Neuronal stem cell (in vitro differentiated cells): ENCODE results near the gene PCBD1.
"Not testable (repeated sequence)": the region's sequence is repeated elsewhere in the genome, so short reads cannot be mapped to it uniquely, and the experiment has no call there.

ENCODE experiments used
- DNase-seq: peaks from one replicate; pipeline ENCODE4 v3.0.0-alpha.2; 2013; ENCODE audit warnings: low spot score
- H2AFZ ChIP-seq: one replicate; pipeline ENCODE4 v1.6.1; 2013; ENCODE audit warnings: mild to moderate bottlenecking, low read length, inconsistent platforms
- H2AK5ac ChIP-seq: 2 replicates; pipeline ENCODE4 v1.6.1; 2013; ENCODE audit warnings: low read depth, mild to moderate bottlenecking, inconsistent platforms, low read length, moderate library complexity, mixed read lengths
- H2BK120ac ChIP-seq: 2 replicates; pipeline ENCODE4 v1.6.1; 2013; ENCODE audit warnings: low read depth, mild to moderate bottlenecking, inconsistent platforms, low read length, moderate library complexity, mixed read lengths
- H2BK12ac ChIP-seq: one replicate; pipeline ENCODE4 v1.6.1; 2013; ENCODE audit warnings: low read length, inconsistent platforms
- H2BK15ac ChIP-seq: 2 replicates; pipeline ENCODE4 v1.6.1; 2013; ENCODE audit warnings: mild to moderate bottlenecking, low read length, inconsistent platforms, mixed read lengths
- H2BK5ac ChIP-seq: one replicate; pipeline ENCODE4 v1.6.1; 2013; ENCODE audit warnings: inconsistent platforms, mild to moderate bottlenecking, low read length, moderate library complexity
- H3K14ac ChIP-seq: one replicate; pipeline ENCODE4 v1.6.1; 2013; ENCODE audit warnings: low read length, inconsistent platforms
- H3K18ac ChIP-seq: 2 replicates; pipeline ENCODE4 v1.6.1; 2013; ENCODE audit warnings: low read length, inconsistent platforms
- H3K23ac ChIP-seq: 2 replicates; pipeline ENCODE4 v1.6.1; 2013; ENCODE audit warnings: low read depth, mild to moderate bottlenecking, mixed read lengths, low read length, inconsistent platforms; ENCODE audit not compliant: poor library complexity
- H3K27ac ChIP-seq: replicated peaks from 3 replicates; pipeline ENCODE4 v1.5.1; 2013; ENCODE audit warnings: low read length, inconsistent platforms
- H3K27me3 ChIP-seq, 3 experiments: 2 replicates each; pipeline ENCODE4 v1.6.1; 2013; ENCODE audit warnings: low read length in 3 of 3, mild to moderate bottlenecking in 2 of 3, inconsistent platforms in 1 of 3, low read depth in 1 of 3, mixed read lengths in 1 of 3, moderate library complexity in 1 of 3; ENCODE audit not compliant: control insufficient read depth in 3 of 3, insufficient read depth in 3 of 3
- H3K36me3 ChIP-seq, 2 donors: replicated peaks in 1 of 2; 2 replicates each; pipeline ENCODE4 v1.6.1; 2013; ENCODE audit warnings: low read length in 2 of 2; ENCODE audit not compliant: control insufficient read depth in 2 of 2, insufficient read depth in 2 of 2
- H3K4ac ChIP-seq: 2 replicates; pipeline ENCODE4 v1.6.1; 2013; ENCODE audit warnings: inconsistent platforms, mild to moderate bottlenecking, low read length, moderate library complexity
- H3K4me1 ChIP-seq, 2 donors: 1 replicate in 1 of 2; 2 replicates in 1 of 2; pipeline ENCODE4 v1.6.1; 2013; ENCODE audit warnings: low read length in 2 of 2, low read depth in 1 of 2; ENCODE audit not compliant: control insufficient read depth in 2 of 2, insufficient read depth in 1 of 2
- H3K4me2 ChIP-seq: one replicate; pipeline ENCODE4 v1.6.1; 2013; ENCODE audit warnings: mild to moderate bottlenecking, low read length, inconsistent platforms; ENCODE audit not compliant: insufficient read depth, poor library complexity, severe bottlenecking
- H3K4me3 ChIP-seq, 2 donors: 2 replicates each; pipeline ENCODE4 v1.5.1; 2013; ENCODE audit warnings: low read length in 2 of 2, mild to moderate bottlenecking in 2 of 2, inconsistent platforms in 1 of 2, moderate library complexity in 1 of 2
- H3K79me1 ChIP-seq: one replicate; pipeline ENCODE4 v1.6.1; 2013; ENCODE audit warnings: low read depth, mild to moderate bottlenecking, inconsistent platforms, low read length, moderate library complexity
- H3K9ac ChIP-seq: one replicate; pipeline ENCODE4 v1.6.1; 2013; ENCODE audit warnings: mild to moderate bottlenecking, low read depth, low read length, inconsistent platforms; ENCODE audit not compliant: poor library complexity
- H3K9me3 ChIP-seq, 2 donors: replicated peaks in 1 of 2; 2 replicates each; pipeline versions ENCODE3 to v1.6.1; 2013; ENCODE audit warnings: low read length in 2 of 2, mild to moderate bottlenecking in 2 of 2, inconsistent platforms in 1 of 2, low read depth in 1 of 2, mixed read lengths in 1 of 2, moderate library complexity in 1 of 2; ENCODE audit not compliant: control insufficient read depth in 2 of 2, insufficient read depth in 1 of 2
- H4K8ac ChIP-seq: one replicate; pipeline ENCODE4 v1.6.1; 2013; ENCODE audit warnings: low read depth, mild to moderate bottlenecking, inconsistent platforms, low read length, moderate library complexity
- H4K91ac ChIP-seq: one replicate; pipeline ENCODE4 v1.6.1; 2013; ENCODE audit warnings: low read length, low read depth, mild to moderate bottlenecking, inconsistent platforms; ENCODE audit not compliant: poor library complexity
- WGBS, 2 donors: extraction: QIAGEN DNeasy Blood & Tissue Kit; methylation state at CpG; one replicate each; pipeline ENCODE4 v1.1.7; 2013; ENCODE audit warnings: missing lambda C conversion rate in 2 of 2, mixed read lengths in 1 of 2; ENCODE audit not compliant: insufficient read length in 2 of 2, insufficient replicate concordance in 1 of 2; ENCODE audit errors: extremely low coverage in 2 of 2; 5-methylcytosine and 5-hydroxymethylcytosine counted together

Gene PCBD1

DNA sequence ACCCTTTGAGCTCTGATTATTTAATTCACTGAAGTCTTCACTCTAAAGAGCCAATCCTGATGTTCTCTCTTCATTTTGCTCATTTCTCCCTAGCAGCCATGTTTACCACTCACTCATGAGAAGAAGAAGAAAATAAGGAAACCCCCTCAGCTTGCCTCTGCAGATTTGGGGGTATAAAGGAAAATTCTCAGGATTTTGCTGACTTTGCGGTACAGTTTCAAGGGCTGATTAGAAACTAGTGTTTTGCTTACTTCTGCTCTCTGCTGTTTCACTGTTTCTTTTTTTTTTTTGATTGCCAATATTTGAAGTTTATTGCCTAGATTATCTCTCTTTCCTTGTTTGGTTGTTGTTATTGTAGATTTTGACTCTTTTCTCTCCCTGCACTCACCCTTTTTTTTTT is 23.4 kb downstream of the PCBD1 start:
- Histone ChIP-seq H3K27me3 (no peaks in the 10 kb centered on the region), H3K36me3 (peaks cover 8 to 85% of the 10 kb centered on the region in 2 donors), H3K14ac (no peak overlapping the region), H2AK5ac (no peak overlapping the region), H3K4me1 (peaks cover 0 to 3% of the 10 kb centered on the region in 2 donors), H3K79me1 (no peaks in the 10 kb centered on the region), H3K4me2 (no peak overlapping the region), H3K27ac (no peak overlapping the region), H2BK12ac (no peak overlapping the region), H4K91ac (no peak overlapping the region), H3K23ac (no peak overlapping the region), H2AFZ (no peak overlapping the region), H3K18ac (no peak overlapping the region), H2BK5ac (no peak overlapping the region), H2BK15ac (no peak overlapping the region), H3K4me3 (no peak overlapping the region), H3K9ac (no peak overlapping the region), H3K4ac (no peak overlapping the region), H4K8ac (no peak overlapping the region), H3K9me3 (no peaks in the 10 kb centered on the region), H2BK120ac (no peak overlapping the region)
- DNase-seq = no peak
- WGBS, 2 donors = no CpG with 5 or more reads among the region's 1 CpG

DNA sequence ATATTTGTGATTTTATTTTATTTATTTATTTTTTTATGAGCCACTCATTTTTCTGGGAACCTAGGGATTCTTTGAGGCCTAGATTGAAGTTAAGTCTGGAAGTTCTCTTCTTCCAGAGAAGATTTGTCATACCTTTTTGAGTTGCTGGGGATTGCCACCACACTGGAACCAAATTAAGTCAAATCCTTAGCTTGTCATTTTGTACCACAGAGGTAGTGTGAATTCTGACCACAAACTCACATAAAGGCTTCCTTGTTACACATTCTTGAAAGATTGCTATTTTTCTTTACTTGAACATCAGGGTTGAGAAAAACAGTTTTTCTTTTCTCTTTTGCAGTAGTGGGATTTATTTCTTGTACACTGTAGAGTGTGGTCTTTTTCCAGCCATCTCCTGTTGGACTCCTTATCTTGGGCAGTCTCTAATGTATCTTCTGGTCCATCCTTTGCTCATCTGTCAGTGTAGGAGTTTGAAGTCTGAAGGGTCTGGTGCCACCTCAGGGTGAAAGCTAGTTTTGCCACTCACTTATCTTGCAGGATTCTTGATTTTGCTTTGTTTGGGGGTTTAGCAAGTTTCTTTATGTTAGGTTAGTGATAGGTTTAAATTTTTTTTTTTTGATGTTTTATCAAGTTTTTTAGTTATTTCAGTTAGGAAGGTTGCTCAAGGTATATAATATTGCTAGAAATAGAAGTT is 24.8 kb downstream of the PCBD1 start:
- Histone ChIP-seq H3K9me3 (no peaks in the 10 kb centered on the region), H3K4me2 (no peak overlapping the region), H3K23ac (no peak overlapping the region), H4K91ac (no peak overlapping the region), H4K8ac (no peak overlapping the region), H2BK12ac (no peak overlapping the region), H3K27me3 (no peaks in the 10 kb centered on the region), H3K36me3 (peaks cover 11 to 85% of the 10 kb centered on the region in 2 donors), H3K79me1 (no peaks in the 10 kb centered on the region), H3K4me3 (no peak overlapping the region), H3K4ac (no peak overlapping the region), H3K4me1 (peaks cover 0 to 3% of the 10 kb centered on the region in 2 donors), H3K14ac (no peak overlapping the region), H2BK120ac (no peak overlapping the region), H3K27ac (no peak overlapping the region), H3K18ac (no peak overlapping the region), H2BK5ac (no peak overlapping the region), H3K9ac (no peak overlapping the region), H2AFZ (no peak overlapping the region), H2AK5ac (no peak overlapping the region), H2BK15ac (no peak overlapping the region)
- no peak for DNase-seq

DNA sequence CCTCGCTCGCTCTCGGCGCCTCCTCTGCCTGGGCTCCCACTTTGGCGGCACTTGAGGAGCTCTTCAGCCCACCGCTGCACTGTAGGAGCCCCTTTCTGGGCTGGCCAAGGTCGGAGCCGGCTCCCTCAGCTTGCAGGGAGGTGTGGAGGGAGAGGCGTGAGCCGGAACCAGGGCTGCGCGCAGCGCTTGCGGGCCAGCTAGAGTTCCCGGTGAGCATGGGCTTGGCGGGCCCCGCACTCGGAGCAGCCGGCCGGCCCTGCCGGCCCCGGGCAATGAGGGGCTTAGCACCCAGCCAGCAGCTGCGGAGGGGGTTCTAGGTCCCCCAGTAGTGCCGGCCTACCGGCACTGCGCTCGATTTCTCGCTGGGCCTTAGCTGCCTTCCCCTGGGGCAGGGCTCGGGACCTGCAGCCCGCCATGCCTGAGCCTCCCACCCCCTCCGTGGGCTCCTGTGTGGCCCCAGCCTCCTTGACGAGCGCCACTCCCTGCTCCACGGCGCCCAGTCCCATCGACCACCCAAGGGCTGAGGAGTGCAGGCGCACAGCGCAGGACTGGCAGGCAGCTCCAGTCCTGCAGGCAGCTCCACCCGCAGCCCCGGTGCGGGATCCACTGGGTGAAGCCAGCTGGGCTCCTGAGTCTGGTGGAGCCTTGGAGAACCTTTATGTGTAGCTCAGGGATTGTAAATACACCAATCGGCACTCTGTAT is 26.7 kb downstream of the PCBD1 start:
- not testable (repeated sequence) for H2AK5ac ChIP-seq, H3K14ac ChIP-seq, H4K91ac ChIP-seq, H2BK15ac ChIP-seq, H3K79me1 ChIP-seq, H3K9me3 ChIP-seq, H3K27ac ChIP-seq, H3K4me1 ChIP-seq, H2BK5ac ChIP-seq, H2BK120ac ChIP-seq, H3K4me3 ChIP-seq, DNase-seq, H3K4ac ChIP-seq, H3K23ac ChIP-seq, H3K4me2 ChIP-seq, H2AFZ ChIP-seq, H3K9ac ChIP-seq, H3K27me3 ChIP-seq, H2BK12ac ChIP-seq, H4K8ac ChIP-seq, H3K18ac ChIP-seq
- peaks cover 14 to 92% of the 10 kb centered on the region in 2 donors for H3K36me3 ChIP-seq
- WGBS, 2 donors = no CpG with 5 or more reads among the region's 42 CpGs

DNA sequence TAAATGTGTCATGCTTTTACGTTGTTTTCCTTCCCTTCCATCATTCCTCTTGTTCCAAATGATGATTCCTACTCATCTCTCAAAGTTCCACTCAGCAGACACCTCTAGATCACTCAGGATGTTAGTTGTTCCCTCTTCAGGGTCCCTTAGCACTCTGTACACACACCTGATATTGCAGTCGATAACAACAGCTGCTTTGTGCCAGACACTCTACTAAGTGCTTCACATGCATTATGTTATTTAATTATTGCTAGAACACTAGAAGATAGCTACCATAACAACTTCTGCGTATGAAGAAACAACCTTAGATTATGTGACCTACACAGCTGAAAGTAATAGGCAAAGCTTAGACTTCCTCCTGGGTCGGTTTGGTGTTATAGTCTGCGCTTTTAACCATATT is 29.6 kb downstream of the PCBD1 start:
- no peaks in the 10 kb centered on the region for H3K4me1 ChIP-seq
- H3K9ac ChIP-seq = no peak overlapping the region
- no peak for DNase-seq
- H3K4ac ChIP-seq = no peak overlapping the region
- peaks cover 16 to 94% of the 10 kb centered on the region in 2 donors for H3K36me3 ChIP-seq
- H3K4me3 ChIP-seq = no peak overlapping the region
- no peak overlapping the region for H3K4me2 ChIP-seq
- H2AFZ ChIP-seq = no peak overlapping the region
- no peak overlapping the region for H3K18ac ChIP-seq
- no peak overlapping the region for H2BK120ac ChIP-seq
- no peaks in the 10 kb centered on the region for H3K79me1 ChIP-seq
- H2BK12ac ChIP-seq = no peak overlapping the region
- no peak overlapping the region for H2BK15ac ChIP-seq
- no peak overlapping the region for H2BK5ac ChIP-seq
- H4K8ac ChIP-seq = no peak overlapping the region
- H3K9me3 ChIP-seq = no peaks in the 10 kb centered on the region
- no peaks in the 10 kb centered on the region for H3K27me3 ChIP-seq
- no peak overlapping the region for H3K23ac ChIP-seq
- 100% methylated on average over 1 of the region's 5 CpGs; no CpG with 5 or more reads in 1 of the 2 donors for WGBS, 2 donors
- no peak overlapping the region for H2AK5ac ChIP-seq
- no peak overlapping the region for H4K91ac ChIP-seq
- no peak overlapping the region for H3K14ac ChIP-seq
- no peak overlapping the region for H3K27ac ChIP-seq
